HepG2 (cell line): ENCODE results near the gene U2AF1L4.
A peak's percentile ranks its signal among the peaks of the same experiment; 100 is the strongest.

Source experiments
- ATF2 ChIP-seq: sonication (generic); formaldehyde crosslinking; IDR thresholded peaks from 2 replicates; pipeline ENCODE4 v1.4.0; 2020; ENCODE audit warnings: missing genetic modification reagents
- HNRNPLL ChIP-seq: fragments of 200-400 bp; formaldehyde crosslinking; IDR thresholded peaks from 2 replicates; pipeline ENCODE4 v1.6.1; 2017; ENCODE audit warnings: mild to moderate bottlenecking, low read depth, low read length; ENCODE audit not compliant: poor library complexity, severe bottlenecking
- MXI1 ChIP-seq: IDR thresholded peaks from 3 replicates; pipeline ENCODE4 v1.6.1; 2012; ENCODE audit warnings: low read depth, low read length, inconsistent platforms, borderline replicate concordance
- NBN ChIP-seq: fragments of 450-650 bp; conservative IDR thresholded peaks from 2 replicates; pipeline ENCODE4 v1.6.1; 2017
- RAD21 ChIP-seq: fragments of 450-650 bp; formaldehyde crosslinking; IDR thresholded peaks from 2 replicates; pipeline ENCODE4 v1.5.0; 2020; ENCODE audit warnings: mild to moderate bottlenecking
- ZNF317 ChIP-seq: sonication (generic); formaldehyde crosslinking; IDR thresholded peaks from 2 replicates; pipeline ENCODE4 v1.5.0; 2020; ENCODE audit warnings: mild to moderate bottlenecking, missing genetic modification reagents

DNA sequence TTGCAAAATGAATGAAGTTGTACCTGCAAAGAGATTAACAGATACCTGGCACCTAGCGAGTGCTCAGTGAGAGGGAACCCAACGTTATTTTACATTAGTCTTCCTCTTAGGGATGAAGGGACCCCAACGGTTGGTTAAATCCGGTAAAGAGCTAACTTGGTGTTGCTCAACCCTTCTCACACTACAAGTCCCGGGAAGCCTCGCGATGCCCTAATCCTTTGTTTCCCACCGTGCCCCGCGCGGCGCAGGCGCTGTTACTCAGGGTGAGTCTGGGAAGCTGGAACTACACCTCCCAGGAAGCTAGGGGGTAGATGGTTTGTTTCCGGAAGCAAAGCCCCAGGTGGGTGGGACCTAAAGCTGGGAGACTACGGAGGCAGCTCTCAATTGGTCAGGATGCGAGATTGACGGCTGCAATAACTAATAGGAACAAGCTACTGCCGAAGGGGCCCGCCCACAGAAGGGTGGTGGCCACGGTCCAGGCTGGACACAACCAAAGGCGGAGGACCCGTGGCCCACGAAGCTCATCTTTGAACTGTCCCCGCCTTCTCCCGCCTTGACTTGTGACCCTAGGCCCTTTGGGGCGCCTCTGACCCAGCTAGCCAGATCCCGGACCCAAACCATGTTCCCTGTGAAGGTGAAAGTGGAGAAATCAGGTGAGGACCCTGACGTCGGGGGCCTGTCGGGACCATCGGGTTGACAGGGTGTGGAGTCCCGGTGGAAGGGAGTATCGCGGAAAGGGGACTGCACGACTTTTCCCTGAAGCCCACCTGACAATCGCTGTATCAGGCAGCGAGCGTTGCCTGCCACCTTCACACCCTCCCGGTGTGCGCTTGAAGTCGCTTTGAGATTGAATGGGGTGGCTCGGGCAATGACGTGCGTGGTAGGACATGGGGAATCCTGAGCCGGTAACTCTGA, 3.1 kb upstream of the U2AF1L4 start, which contains the start of gene LIN37:
- TF ChIP-seq ZNF317 (CRISPR knock-in tag) = no peak; the same call in 1 of the 2 replicates
- TF ChIP-seq NBN = no peak
- TF ChIP-seq HNRNPLL = no peak
- TF ChIP-seq RAD21 (CRISPR knock-in tag) = no peak
- TF ChIP-seq ATF2 = peak; percentile 69; the same call in 1 of the 2 replicates
- TF ChIP-seq MXI1 = peak; percentile 47; the same call in 1 of the 3 replicates
